HG03135 (cell line): Measurements from ENCODE around the gene TGFBR2.
A peak's percentile ranks its signal among the peaks of the same experiment; 100 is the strongest.

Experiments used
- ATAC-seq: cut with Tn5 transposase; IDR thresholded peaks from one replicate; pipeline ENCODE4 v1.9.1; 2021; ENCODE audit warnings: mild to moderate bottlenecking, moderate library complexity; ENCODE audit not compliant: unreplicated experiment

Gene TGFBR2

GRCh38 chr3:30606301-30607031 lies at the start of gene TGFBR2:
Gene TGFBR2 (plus strand): TSS chr3:30606601. CDS start chr3:30606884, 283 bp downstream.
- ATAC-seq, result peak; percentile 81

- ATAC-seq, result no peak
These were observed 48.6 kb upstream of the TGFBR2 start for GRCh38 chr3:30557746-30558303.

DNA sequence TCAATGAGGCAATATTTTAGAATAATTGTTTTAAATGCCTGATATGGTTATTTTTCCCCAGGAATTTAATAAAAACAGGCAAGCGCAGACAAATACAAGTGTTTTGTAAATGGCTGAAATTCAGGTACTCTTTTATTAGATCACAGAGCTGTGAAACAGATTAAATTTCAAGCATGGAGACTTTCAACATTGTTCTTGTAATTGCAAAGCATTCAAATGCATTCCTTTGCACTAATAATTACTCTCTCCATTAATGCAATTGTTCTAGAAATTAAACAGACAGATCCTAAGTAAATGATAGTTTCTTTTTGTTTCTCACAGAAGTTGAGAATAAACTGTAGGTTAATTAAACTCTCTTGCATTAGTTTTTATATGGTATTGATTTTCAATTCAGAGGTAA lies 42.4 kb upstream of the TGFBR2 start:
- no peak for ATAC-seq

GRCh38 chr3:30567139-30567753 lies 39.2 kb upstream of the TGFBR2 start:
- no peak for ATAC-seq

- no peak for ATAC-seq
These were observed 29.5 kb upstream of the TGFBR2 start for GRCh38 chr3:30576946-30577345.

GRCh38 chr3:30577788-30578187 lies 28.6 kb upstream of the TGFBR2 start:
- ATAC-seq, result no peak

- ATAC-seq, result no peak
These were observed 27.9 kb upstream of the TGFBR2 start for GRCh38 chr3:30578479-30578878.

GRCh38 chr3:30578986-30579579 lies 27.3 kb upstream of the TGFBR2 start:
- ATAC-seq, result no peak

- no peak for ATAC-seq
These were observed 25.3 kb upstream of the TGFBR2 start for GRCh38 chr3:30581067-30581585.

DNA sequence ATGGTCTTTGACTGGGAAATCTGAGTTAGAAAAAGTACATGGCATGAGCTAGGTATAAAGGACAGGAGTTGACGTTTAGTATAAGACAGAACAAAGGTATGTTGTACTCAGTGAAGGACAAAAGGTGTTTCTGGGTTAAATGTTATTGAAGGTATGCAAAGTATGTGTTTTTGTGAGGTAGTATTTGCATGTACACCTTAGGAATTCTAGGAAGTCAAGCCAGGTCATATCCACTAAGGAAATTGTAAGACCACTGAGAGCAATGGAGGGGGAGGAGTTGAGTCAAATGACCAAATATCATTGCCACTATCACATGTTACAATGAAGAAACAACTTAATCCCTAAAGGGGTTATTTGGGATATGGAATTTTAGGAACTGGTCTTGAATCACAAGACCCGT lies 24.4 kb upstream of the TGFBR2 start:
- ATAC-seq, result no peak

DNA sequence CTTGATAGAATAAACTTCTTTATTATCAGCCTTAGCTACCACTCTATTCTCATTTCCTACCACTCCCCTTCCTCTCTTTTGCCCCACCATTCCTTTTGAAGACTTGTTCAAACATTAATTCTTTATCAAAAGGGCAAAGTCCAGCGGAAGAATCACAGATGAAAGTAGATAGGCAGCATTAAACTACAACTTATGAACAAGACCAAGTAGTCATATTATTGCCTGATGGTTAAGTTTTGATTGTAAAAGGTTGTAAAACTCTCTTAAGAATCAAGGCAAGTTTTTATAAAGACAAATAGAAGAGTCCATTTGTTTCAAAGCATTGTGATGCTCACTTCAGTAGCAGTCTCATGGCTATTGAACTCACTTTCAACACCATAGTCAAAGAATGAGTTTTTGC lies 22.4 kb upstream of the TGFBR2 start:
- ATAC-seq, result no peak

- ATAC-seq, result no peak
These were observed 20.7 kb upstream of the TGFBR2 start for GRCh38 chr3:30585654-30586053.

- no peak for ATAC-seq
These were observed 20.1 kb upstream of the TGFBR2 start for GRCh38 chr3:30586096-30586805.

DNA sequence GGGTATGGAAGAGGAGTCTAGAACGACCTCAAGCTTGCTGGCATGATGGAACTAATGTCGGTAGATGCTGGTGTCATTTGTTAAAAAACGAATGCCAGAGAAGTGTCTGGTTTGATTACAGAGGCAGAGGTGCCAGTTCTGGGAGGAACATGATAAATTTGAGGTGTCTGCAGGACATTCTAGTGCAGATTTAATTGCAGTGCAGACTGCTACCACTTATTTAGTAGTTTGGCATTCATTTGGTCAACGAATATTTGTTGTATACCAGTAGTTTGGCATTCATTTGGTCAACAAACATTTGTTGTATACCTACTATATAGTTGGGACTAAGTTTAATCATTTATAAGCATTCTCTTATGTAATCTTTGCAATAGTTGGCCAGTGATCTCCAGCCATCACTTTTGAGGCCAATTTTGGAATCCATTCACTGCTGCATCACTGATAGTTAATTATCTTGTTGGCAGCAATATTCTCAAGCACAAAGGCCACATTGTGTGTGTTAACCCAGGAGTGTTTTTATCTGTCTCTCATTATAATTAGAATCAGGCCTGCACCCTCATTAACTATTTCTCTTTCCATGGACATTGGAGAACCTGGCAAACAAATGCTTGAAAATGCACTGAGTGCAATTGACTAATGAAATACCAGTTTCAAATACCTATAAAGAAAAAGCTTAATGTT lies 19.5 kb upstream of the TGFBR2 start:
- no peak for ATAC-seq

DNA sequence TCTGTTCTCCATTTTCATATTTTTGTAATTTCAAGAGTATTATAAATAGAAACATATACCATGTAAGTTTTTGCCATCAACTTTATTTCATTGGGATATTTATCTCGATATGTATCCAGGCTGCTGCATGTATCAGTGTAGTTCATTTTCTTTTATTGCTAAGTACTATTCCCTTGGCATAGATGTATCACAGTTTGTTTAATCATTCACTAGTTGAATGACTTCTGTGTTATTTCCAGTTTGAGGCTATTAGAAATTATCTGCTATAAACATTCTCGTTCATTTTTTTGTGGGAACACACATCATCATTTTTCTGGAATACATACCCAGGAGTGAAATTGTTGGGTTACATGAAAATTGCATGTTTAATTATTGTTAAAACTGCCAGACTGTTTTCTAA lies 18.5 kb upstream of the TGFBR2 start:
- ATAC-seq, result no peak

- no peak for ATAC-seq
These were observed 10.2 kb upstream of the TGFBR2 start for GRCh38 chr3:30596152-30596551.

GRCh38 chr3:30597131-30597768 lies 9.2 kb upstream of the TGFBR2 start:
- no peak for ATAC-seq

GRCh38 chr3:30597769-30598134 lies 8.6 kb upstream of the TGFBR2 start:
- ATAC-seq, result no peak

DNA sequence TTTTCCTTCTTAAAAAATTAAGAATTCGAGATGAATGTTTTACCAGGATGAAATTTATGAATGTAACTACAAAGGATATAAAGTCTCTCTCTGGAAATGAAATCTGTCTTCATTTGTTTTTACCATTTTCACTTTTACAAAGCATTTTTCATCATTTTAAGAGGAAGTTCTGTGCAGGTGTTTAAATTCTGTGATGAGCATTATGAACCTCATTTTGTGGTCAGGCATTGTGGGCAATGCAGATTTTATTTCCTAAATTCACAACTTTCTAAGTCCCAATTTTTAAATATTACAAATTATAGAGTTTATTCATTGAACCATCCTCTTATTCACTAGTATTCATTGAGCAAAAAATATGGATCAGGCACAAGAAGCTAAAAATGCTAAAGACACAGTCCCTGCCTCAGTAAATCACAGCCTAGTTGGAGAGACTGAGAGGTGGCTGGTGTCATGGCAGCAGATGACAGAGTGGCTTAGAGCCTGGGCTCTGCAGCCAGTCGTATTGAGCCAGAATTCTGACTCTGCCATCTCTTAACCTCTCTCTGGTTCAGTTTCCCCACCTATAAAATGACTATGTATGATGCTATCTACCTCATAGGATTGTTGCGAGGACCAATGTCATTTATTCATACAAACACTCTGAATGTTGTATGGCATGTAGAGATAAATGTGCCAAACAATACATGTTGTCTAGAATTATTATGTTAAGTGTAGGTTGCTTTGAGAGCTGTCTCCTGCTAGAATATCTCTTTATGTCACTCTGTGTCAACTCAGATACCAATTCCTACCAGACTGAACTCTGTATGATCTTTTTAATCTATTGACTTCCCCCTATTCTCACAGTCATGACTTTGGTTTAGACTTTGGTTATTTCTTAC lies 7.5 kb upstream of the TGFBR2 start:
- peak; percentile 53 for ATAC-seq
